OCI-LY7 (cell line): ENCODE results near the gene CXCR3. TPM values are rescaled to one million over a fixed set of nuclear protein-coding genes. Genes with fewer than 3 reads are reported as not detected.

Experiments used
- BruUV-seq: library from RNA; stranded (reverse); fragments of 400-500 nt; replicated peaks from 2 replicates; lab custom pipeline; 2021; lab: Mats Ljungman, UMichigan
- CTCF ChIA-PET: fragments of 300-600 bp; sonication (Branson Sonifier 250); formaldehyde crosslinking; loops from one replicate; lab custom pipeline; 2022; ENCODE audit warnings: antibody characterized with exemption; ENCODE audit not compliant: unreplicated experiment; lab: Charles Lee
- POLR2A ChIA-PET: fragments of 300-600 bp; sonication (Branson Sonifier 250); formaldehyde crosslinking; loops from one replicate; lab custom pipeline; 2022; ENCODE audit warnings: antibody characterized with exemption; lab: Charles Lee
- DNase-seq: peaks from one replicate; pipeline ENCODE4 v3.0.0-alpha.2; 2015; ENCODE audit warnings: low spot score
- H2AFZ ChIP-seq: fragments of 200-600 bp; sonication (generic), shearing (Covaris generic); 2 replicates; pipeline ENCODE4 v1.6.1; 2014; ENCODE audit warnings: mild to moderate bottlenecking, antibody characterized with exemption, low read length, moderate library complexity
- H3K27ac ChIP-seq: fragments of 200-600 bp; sonication (generic); 2 replicates; pipeline ENCODE4 v1.5.1; 2014; ENCODE audit warnings: mixed run types, low read depth, mild to moderate bottlenecking, moderate library complexity, low read length, inconsistent platforms; ENCODE audit not compliant: poor library complexity, severe bottlenecking
- H3K36me3 ChIP-seq: fragments of 200-600 bp; sonication (generic); 2 replicates; pipeline ENCODE4 v1.6.1; 2014; ENCODE audit warnings: mild to moderate bottlenecking, antibody characterized with exemption, low read length, moderate library complexity, mixed read lengths; ENCODE audit not compliant: insufficient read depth
- H3K4me1 ChIP-seq: fragments of 200-600 bp; sonication (generic); 2 replicates; pipeline ENCODE4 v1.5.1; 2014; ENCODE audit warnings: mild to moderate bottlenecking, low read length; ENCODE audit not compliant: insufficient read depth, poor library complexity, severe bottlenecking
- H3K4me2 ChIP-seq: fragments of 200-600 bp; sonication (generic); 2 replicates; pipeline ENCODE4 v1.6.1; 2014; ENCODE audit warnings: mild to moderate bottlenecking, low read length
- H3K4me3 ChIP-seq: fragments of 200-600 bp; sonication (generic); 2 replicates; pipeline ENCODE4 v1.5.1; 2014; ENCODE audit warnings: mild to moderate bottlenecking, low read depth, low read length; ENCODE audit not compliant: poor library complexity, severe bottlenecking
- H3K79me2 ChIP-seq: fragments of 200-600 bp; sonication (generic); 2 replicates; pipeline ENCODE4 v1.6.1; 2016; ENCODE audit warnings: low read depth, mild to moderate bottlenecking, low read length, moderate library complexity, mixed read lengths; ENCODE audit not compliant: insufficient read depth
- H3K9me2 ChIP-seq: fragments of 200-600 bp; sonication (generic); 2 replicates; pipeline ENCODE4 v1.6.1; 2016; ENCODE audit warnings: mild to moderate bottlenecking, low read length, mixed read lengths; ENCODE audit not compliant: insufficient read depth
- H3K9me3 ChIP-seq: fragments of 200-600 bp; sonication (generic); 2 replicates; pipeline ENCODE4 v1.6.1; 2014; ENCODE audit warnings: mild to moderate bottlenecking, mixed run types, low read length, mixed read lengths
- H4K20me1 ChIP-seq: fragments of 200-600 bp; sonication (generic); 2 replicates; pipeline ENCODE4 v1.6.1; 2014; ENCODE audit warnings: mild to moderate bottlenecking, antibody characterized with exemption, low read length, moderate library complexity, mixed read lengths; ENCODE audit not compliant: insufficient read depth
- CTCF ChIP-seq: fragments of 200-600 bp; sonication (generic); conservative IDR thresholded peaks from 2 replicates; pipeline ENCODE4 v1.5.1; 2014; ENCODE audit warnings: mild to moderate bottlenecking, antibody characterized with exemption, low read length, moderate library complexity, mixed read lengths
- EZH2phosphoT487 ChIP-seq: fragments of 200-600 bp; sonication (generic); IDR thresholded peaks from 2 replicates; pipeline ENCODE4 v1.6.1; 2018; ENCODE audit warnings: low read depth, borderline replicate concordance, mild to moderate bottlenecking, mixed run types, antibody characterized with exemption, low read length, moderate library complexity, mixed read lengths
- intact Hi-C: fragments of 100-400 bp; cut with micrococcal nuclease; formaldehyde crosslinking; loops from one replicate; pipeline ENCODE4 v1.10.0; 2022; ENCODE audit not compliant: unreplicated experiment
- total RNA-seq, 2 experiments: library from RNA; depleted of rRNA in 1 of 2; stranded (reverse); fragments of >200 nt in 1 of 2; shearing (Covaris generic) in 1 of 2; gene quantifications; 2 replicates each; pipeline ENCODE4 v1.2.3, GENCODE V29; 2014 to 2022

CXCR3 gene
- total RNA-seq, 2 experiments from 2014 or later, result not detected

GRCh38 chrX:71666240-71667223 lies 48.2 kb upstream of the CXCR3 start:
- no TSS peak for BruUV-seq
- ChIA-PET POLR2A (no interaction called here), CTCF (no interaction called here)
- H3K4me1 ChIP-seq, result no peaks in the 10 kb centered on the region
- no peaks in the 10 kb centered on the region for H4K20me1 ChIP-seq
- H3K9me2 ChIP-seq, result no peaks in the 10 kb centered on the region
- H3K4me3 ChIP-seq, result no peak overlapping the region
- H3K36me3 ChIP-seq, result no peaks in the 10 kb centered on the region
- DNase-seq, result no peak
- H3K4me2 ChIP-seq, result no peak overlapping the region
- intact Hi-C loops, result no loop called here
- H2AFZ ChIP-seq, result no peak overlapping the region
- H3K9me3 ChIP-seq, result no peaks in the 10 kb centered on the region
- no peak overlapping the region for H3K27ac ChIP-seq
- TF ChIP-seq EZH2phosphoT487, result no peak
- TF ChIP-seq CTCF, result no peak
- H3K79me2 ChIP-seq, result no peaks in the 10 kb centered on the region

- no peak overlapping the region for H3K4me3 ChIP-seq
- no peaks in the 10 kb centered on the region for H3K9me2 ChIP-seq
- H3K9me3 ChIP-seq, result no peaks in the 10 kb centered on the region
- H4K20me1 ChIP-seq, result no peaks in the 10 kb centered on the region
- H3K4me1 ChIP-seq, result no peaks in the 10 kb centered on the region
- no peak overlapping the region for H2AFZ ChIP-seq
- POLR2A ChIA-PET, result no interaction called here
- no TSS peak for BruUV-seq
- H3K79me2 ChIP-seq, result no peaks in the 10 kb centered on the region
- intact Hi-C loops, result no loop called here
- no peaks in the 10 kb centered on the region for H3K36me3 ChIP-seq
- no peak overlapping the region for H3K27ac ChIP-seq
- DNase-seq, result no peak
- no peak overlapping the region for H3K4me2 ChIP-seq
- CTCF ChIA-PET, result no interaction called here
- TF ChIP-seq CTCF (no peak), EZH2phosphoT487 (no peak)
Observed at GRCh38 chrX:71665747-71666146, 47.4 kb upstream of the CXCR3 start.
